WTC11 (cell line): ENCODE results near the gene ARX. TPM values are rescaled to one million over a fixed set of nuclear protein-coding genes. Genes with fewer than 3 reads are reported as not detected.

Experiments used
- ELF4 ChIP-seq: sonication (generic); formaldehyde crosslinking; IDR thresholded peaks from 2 replicates; pipeline ENCODE4 v1.8.1; 2022; ENCODE audit warnings: low read depth, mild to moderate bottlenecking, moderate library complexity, missing genetic modification reagents
- ETV6 ChIP-seq: sonication (generic); formaldehyde crosslinking; IDR thresholded peaks from 2 replicates; pipeline ENCODE4 v1.8.1; 2022; ENCODE audit warnings: mild to moderate bottlenecking, missing genetic modification reagents
- GABPB1 ChIP-seq: sonication (generic); formaldehyde crosslinking; IDR thresholded peaks from 2 replicates; pipeline ENCODE4 v1.8.1; 2023; ENCODE audit warnings: mild to moderate bottlenecking, missing genetic modification reagents
- JAZF1 ChIP-seq: fragments of 250-450 bp; sonication (Bioruptor Pico); IDR thresholded peaks from 2 replicates; pipeline ENCODE4 v1.9.0; 2021; ENCODE audit warnings: moderate library complexity, mild to moderate bottlenecking, inconsistent platforms
- KAT7 ChIP-seq: sonication (generic); formaldehyde crosslinking; IDR thresholded peaks from 2 replicates; pipeline ENCODE4 v1.8.1; 2023; ENCODE audit warnings: missing genetic modification reagents, mild to moderate bottlenecking, borderline replicate concordance
- MXD4 ChIP-seq: fragments of 250-450 bp; sonication (Bioruptor Pico); IDR thresholded peaks from 2 replicates; pipeline ENCODE4 v1.8.0; 2021; ENCODE audit warnings: mild to moderate bottlenecking, moderate library complexity, borderline replicate concordance
- NFYB ChIP-seq: sonication (generic); formaldehyde crosslinking; conservative IDR thresholded peaks from 2 replicates; pipeline ENCODE4 v1.8.0; 2022; ENCODE audit warnings: low read depth, missing genetic modification reagents
- SOX15 ChIP-seq: fragments of 250-450 bp; sonication (Bioruptor Pico); IDR thresholded peaks from 2 replicates; pipeline ENCODE4 v1.9.0; 2021; ENCODE audit warnings: mild to moderate bottlenecking
- SP1 ChIP-seq: sonication (generic); formaldehyde crosslinking; conservative IDR thresholded peaks from 2 replicates; pipeline ENCODE4 v1.8.1; 2022; ENCODE audit warnings: missing genetic modification reagents
- TP53 ChIP-seq: sonication (generic); formaldehyde crosslinking; IDR thresholded peaks from 2 replicates; pipeline ENCODE4 v1.8.1; 2023; ENCODE audit warnings: mild to moderate bottlenecking, missing genetic modification reagents
- total RNA-seq: library from RNA; stranded (reverse); gene quantifications from 3 replicates; pipeline ENCODE4 v1.2.3, GENCODE V29; 2021
- TF ChIP-seq, protein P1 (sequence below): fragments of 250-450 bp; sonication (Bioruptor Pico); IDR thresholded peaks from 2 replicates; pipeline ENCODE4 v1.9.0; 2021; ENCODE audit warnings: mild to moderate bottlenecking, borderline replicate concordance
- TF ChIP-seq, protein P2 (sequence below): sonication (generic); formaldehyde crosslinking; IDR thresholded peaks from 2 replicates; pipeline ENCODE4 v1.8.0; 2023; ENCODE audit warnings: missing genetic modification reagents, mild to moderate bottlenecking, borderline replicate concordance
- TF ChIP-seq, protein P3 (sequence below): fragments of 250-450 bp; sonication (Bioruptor Pico); IDR thresholded peaks from 2 replicates; pipeline ENCODE4 v2.1.2; 2022; ENCODE audit warnings: mild to moderate bottlenecking, moderate library complexity
- TF ChIP-seq, protein P4 (sequence below): sonication (generic); formaldehyde crosslinking; conservative IDR thresholded peaks from 2 replicates; pipeline ENCODE4 v1.8.1; 2023; ENCODE audit warnings: mild to moderate bottlenecking, low read depth, missing genetic modification reagents, moderate library complexity
- TF ChIP-seq, protein P5 (sequence below): sonication (generic); formaldehyde crosslinking; IDR thresholded peaks from 2 replicates; pipeline ENCODE4 v1.8.0; 2022; ENCODE audit warnings: mild to moderate bottlenecking, missing genetic modification reagents
- TF ChIP-seq, protein P6 (sequence below): fragments of 250-450 bp; sonication (Bioruptor Pico); IDR thresholded peaks from 2 replicates; pipeline ENCODE4 v1.9.0; 2021; ENCODE audit warnings: mild to moderate bottlenecking
- TF ChIP-seq, protein P7 (sequence below): sonication (generic); formaldehyde crosslinking; IDR thresholded peaks from 2 replicates; pipeline ENCODE4 v1.8.1; 2023; ENCODE audit warnings: mild to moderate bottlenecking, missing genetic modification reagents, moderate library complexity
- TF ChIP-seq, protein P8 (sequence below): sonication (generic); formaldehyde crosslinking; IDR thresholded peaks from 2 replicates; pipeline ENCODE4 v1.8.1; 2023; ENCODE audit warnings: mild to moderate bottlenecking, missing genetic modification reagents

Gene ARX
- total RNA-seq, 1 experiment from 2014 or later, result not detected

DNA sequence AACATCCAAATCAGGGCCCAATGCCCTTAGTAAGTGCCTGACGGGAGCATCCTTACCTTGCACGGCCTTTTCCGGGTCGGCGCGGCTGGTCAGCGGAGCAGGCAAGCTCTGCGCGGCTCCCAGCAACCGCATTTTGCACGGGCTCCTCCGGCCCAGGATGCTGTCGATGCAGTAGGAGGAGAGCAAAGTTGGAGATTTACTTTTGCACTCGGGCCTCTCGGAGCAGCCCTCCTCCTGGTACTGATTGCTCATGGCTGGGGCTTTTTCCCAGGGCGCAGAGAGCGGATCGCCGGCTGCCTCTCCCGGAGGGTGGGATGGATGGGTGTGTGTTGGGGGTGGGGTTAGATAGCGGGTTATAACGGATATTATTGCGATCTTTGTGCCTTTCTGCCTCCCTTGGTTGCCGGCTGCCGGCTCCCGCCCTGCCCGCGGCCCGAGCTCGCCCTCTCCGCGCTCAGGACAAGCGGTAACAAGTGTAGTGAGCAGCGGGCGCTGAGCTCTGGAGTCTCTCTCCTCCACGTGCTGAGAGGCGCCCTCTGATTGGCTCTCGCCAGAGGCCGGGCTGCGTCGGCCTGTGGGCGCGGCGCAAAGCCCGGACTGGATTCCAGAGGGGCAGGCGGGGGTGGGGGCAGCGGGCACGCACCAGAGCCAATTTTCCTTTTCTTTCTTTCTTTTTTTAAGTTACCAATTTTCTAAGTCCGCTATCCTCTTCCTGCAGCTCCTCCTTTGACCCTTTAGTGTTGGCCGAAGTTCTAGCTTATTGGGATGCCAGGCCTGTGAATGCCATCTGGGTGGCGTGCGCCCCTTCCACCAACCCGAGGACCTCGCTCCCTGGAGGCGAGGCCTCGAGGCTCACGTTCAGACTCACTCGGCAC, at the start of gene ARX (continued):
- TF ChIP-seq, protein P1, sequence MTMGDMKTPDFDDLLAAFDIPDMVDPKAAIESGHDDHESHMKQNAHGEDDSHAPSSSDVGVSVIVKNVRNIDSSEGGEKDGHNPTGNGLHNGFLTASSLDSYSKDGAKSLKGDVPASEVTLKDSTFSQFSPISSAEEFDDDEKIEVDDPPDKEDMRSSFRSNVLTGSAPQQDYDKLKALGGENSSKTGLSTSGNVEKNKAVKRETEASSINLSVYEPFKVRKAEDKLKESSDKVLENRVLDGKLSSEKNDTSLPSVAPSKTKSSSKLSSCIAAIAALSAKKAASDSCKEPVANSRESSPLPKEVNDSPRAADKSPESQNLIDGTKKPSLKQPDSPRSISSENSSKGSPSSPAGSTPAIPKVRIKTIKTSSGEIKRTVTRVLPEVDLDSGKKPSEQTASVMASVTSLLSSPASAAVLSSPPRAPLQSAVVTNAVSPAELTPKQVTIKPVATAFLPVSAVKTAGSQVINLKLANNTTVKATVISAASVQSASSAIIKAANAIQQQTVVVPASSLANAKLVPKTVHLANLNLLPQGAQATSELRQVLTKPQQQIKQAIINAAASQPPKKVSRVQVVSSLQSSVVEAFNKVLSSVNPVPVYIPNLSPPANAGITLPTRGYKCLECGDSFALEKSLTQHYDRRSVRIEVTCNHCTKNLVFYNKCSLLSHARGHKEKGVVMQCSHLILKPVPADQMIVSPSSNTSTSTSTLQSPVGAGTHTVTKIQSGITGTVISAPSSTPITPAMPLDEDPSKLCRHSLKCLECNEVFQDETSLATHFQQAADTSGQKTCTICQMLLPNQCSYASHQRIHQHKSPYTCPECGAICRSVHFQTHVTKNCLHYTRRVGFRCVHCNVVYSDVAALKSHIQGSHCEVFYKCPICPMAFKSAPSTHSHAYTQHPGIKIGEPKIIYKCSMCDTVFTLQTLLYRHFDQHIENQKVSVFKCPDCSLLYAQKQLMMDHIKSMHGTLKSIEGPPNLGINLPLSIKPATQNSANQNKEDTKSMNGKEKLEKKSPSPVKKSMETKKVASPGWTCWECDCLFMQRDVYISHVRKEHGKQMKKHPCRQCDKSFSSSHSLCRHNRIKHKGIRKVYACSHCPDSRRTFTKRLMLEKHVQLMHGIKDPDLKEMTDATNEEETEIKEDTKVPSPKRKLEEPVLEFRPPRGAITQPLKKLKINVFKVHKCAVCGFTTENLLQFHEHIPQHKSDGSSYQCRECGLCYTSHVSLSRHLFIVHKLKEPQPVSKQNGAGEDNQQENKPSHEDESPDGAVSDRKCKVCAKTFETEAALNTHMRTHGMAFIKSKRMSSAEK (CRISPR knock-in tag), result no peak
- TF ChIP-seq JAZF1 (CRISPR knock-in tag) (no peak), SOX15 (no peak), TP53 (no peak), ETV6 (no peak), KAT7 (CRISPR knock-in tag) (no peak), ELF4 (CRISPR knock-in tag) (no peak), SP1 (CRISPR knock-in tag) (no peak), NFYB (CRISPR knock-in tag) (peak; percentile 36; the same call in 1 of the 2 replicates), MXD4 (no peak), GABPB1 (0 out of 2 replicates have a peak, but pooled peaks have one; percentile 20)
- TF ChIP-seq, protein P2, sequence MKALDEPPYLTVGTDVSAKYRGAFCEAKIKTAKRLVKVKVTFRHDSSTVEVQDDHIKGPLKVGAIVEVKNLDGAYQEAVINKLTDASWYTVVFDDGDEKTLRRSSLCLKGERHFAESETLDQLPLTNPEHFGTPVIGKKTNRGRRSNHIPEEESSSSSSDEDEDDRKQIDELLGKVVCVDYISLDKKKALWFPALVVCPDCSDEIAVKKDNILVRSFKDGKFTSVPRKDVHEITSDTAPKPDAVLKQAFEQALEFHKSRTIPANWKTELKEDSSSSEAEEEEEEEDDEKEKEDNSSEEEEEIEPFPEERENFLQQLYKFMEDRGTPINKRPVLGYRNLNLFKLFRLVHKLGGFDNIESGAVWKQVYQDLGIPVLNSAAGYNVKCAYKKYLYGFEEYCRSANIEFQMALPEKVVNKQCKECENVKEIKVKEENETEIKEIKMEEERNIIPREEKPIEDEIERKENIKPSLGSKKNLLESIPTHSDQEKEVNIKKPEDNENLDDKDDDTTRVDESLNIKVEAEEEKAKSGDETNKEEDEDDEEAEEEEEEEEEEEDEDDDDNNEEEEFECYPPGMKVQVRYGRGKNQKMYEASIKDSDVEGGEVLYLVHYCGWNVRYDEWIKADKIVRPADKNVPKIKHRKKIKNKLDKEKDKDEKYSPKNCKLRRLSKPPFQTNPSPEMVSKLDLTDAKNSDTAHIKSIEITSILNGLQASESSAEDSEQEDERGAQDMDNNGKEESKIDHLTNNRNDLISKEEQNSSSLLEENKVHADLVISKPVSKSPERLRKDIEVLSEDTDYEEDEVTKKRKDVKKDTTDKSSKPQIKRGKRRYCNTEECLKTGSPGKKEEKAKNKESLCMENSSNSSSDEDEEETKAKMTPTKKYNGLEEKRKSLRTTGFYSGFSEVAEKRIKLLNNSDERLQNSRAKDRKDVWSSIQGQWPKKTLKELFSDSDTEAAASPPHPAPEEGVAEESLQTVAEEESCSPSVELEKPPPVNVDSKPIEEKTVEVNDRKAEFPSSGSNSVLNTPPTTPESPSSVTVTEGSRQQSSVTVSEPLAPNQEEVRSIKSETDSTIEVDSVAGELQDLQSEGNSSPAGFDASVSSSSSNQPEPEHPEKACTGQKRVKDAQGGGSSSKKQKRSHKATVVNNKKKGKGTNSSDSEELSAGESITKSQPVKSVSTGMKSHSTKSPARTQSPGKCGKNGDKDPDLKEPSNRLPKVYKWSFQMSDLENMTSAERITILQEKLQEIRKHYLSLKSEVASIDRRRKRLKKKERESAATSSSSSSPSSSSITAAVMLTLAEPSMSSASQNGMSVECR (CRISPR knock-in tag), result no peak; the same call in 1 of the 2 replicates
- TF ChIP-seq, protein P3, sequence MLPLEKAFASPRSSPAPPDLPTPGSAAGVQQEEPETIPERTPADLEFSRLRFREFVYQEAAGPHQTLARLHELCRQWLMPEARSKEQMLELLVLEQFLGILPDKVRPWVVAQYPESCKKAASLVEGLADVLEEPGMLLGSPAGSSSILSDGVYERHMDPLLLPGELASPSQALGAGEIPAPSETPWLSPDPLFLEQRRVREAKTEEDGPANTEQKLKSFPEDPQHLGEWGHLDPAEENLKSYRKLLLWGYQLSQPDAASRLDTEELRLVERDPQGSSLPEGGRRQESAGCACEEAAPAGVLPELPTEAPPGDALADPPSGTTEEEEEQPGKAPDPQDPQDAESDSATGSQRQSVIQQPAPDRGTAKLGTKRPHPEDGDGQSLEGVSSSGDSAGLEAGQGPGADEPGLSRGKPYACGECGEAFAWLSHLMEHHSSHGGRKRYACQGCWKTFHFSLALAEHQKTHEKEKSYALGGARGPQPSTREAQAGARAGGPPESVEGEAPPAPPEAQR, result no peak
- TF ChIP-seq, protein P4, sequence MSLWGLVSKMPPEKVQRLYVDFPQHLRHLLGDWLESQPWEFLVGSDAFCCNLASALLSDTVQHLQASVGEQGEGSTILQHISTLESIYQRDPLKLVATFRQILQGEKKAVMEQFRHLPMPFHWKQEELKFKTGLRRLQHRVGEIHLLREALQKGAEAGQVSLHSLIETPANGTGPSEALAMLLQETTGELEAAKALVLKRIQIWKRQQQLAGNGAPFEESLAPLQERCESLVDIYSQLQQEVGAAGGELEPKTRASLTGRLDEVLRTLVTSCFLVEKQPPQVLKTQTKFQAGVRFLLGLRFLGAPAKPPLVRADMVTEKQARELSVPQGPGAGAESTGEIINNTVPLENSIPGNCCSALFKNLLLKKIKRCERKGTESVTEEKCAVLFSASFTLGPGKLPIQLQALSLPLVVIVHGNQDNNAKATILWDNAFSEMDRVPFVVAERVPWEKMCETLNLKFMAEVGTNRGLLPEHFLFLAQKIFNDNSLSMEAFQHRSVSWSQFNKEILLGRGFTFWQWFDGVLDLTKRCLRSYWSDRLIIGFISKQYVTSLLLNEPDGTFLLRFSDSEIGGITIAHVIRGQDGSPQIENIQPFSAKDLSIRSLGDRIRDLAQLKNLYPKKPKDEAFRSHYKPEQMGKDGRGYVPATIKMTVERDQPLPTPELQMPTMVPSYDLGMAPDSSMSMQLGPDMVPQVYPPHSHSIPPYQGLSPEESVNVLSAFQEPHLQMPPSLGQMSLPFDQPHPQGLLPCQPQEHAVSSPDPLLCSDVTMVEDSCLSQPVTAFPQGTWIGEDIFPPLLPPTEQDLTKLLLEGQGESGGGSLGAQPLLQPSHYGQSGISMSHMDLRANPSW (CRISPR knock-in tag), result no peak
- TF ChIP-seq, protein P5, sequence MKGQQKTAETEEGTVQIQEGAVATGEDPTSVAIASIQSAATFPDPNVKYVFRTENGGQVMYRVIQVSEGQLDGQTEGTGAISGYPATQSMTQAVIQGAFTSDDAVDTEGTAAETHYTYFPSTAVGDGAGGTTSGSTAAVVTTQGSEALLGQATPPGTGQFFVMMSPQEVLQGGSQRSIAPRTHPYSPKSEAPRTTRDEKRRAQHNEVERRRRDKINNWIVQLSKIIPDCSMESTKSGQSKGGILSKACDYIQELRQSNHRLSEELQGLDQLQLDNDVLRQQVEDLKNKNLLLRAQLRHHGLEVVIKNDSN (CRISPR knock-in tag), result peak; percentile 74
- TF ChIP-seq, protein P6, sequence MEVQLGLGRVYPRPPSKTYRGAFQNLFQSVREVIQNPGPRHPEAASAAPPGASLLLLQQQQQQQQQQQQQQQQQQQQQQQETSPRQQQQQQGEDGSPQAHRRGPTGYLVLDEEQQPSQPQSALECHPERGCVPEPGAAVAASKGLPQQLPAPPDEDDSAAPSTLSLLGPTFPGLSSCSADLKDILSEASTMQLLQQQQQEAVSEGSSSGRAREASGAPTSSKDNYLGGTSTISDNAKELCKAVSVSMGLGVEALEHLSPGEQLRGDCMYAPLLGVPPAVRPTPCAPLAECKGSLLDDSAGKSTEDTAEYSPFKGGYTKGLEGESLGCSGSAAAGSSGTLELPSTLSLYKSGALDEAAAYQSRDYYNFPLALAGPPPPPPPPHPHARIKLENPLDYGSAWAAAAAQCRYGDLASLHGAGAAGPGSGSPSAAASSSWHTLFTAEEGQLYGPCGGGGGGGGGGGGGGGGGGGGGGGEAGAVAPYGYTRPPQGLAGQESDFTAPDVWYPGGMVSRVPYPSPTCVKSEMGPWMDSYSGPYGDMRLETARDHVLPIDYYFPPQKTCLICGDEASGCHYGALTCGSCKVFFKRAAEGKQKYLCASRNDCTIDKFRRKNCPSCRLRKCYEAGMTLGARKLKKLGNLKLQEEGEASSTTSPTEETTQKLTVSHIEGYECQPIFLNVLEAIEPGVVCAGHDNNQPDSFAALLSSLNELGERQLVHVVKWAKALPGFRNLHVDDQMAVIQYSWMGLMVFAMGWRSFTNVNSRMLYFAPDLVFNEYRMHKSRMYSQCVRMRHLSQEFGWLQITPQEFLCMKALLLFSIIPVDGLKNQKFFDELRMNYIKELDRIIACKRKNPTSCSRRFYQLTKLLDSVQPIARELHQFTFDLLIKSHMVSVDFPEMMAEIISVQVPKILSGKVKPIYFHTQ, result no peak
- TF ChIP-seq, protein P7, sequence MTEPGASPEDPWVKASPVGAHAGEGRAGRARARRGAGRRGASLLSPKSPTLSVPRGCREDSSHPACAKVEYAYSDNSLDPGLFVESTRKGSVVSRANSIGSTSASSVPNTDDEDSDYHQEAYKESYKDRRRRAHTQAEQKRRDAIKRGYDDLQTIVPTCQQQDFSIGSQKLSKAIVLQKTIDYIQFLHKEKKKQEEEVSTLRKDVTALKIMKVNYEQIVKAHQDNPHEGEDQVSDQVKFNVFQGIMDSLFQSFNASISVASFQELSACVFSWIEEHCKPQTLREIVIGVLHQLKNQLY (CRISPR knock-in tag), result no peak
- TF ChIP-seq, protein P8, sequence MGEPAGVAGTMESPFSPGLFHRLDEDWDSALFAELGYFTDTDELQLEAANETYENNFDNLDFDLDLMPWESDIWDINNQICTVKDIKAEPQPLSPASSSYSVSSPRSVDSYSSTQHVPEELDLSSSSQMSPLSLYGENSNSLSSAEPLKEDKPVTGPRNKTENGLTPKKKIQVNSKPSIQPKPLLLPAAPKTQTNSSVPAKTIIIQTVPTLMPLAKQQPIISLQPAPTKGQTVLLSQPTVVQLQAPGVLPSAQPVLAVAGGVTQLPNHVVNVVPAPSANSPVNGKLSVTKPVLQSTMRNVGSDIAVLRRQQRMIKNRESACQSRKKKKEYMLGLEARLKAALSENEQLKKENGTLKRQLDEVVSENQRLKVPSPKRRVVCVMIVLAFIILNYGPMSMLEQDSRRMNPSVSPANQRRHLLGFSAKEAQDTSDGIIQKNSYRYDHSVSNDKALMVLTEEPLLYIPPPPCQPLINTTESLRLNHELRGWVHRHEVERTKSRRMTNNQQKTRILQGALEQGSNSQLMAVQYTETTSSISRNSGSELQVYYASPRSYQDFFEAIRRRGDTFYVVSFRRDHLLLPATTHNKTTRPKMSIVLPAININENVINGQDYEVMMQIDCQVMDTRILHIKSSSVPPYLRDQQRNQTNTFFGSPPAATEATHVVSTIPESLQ (CRISPR knock-in tag), result no peak
